K562 (cell line): Measurements from ENCODE around the gene PRMT3. TPM values are rescaled to one million over a fixed set of nuclear protein-coding genes. Genes with fewer than 3 reads are reported as not detected.

Source experiments
- ATAC-seq: fragments of 200-7000 bp; cut with Tn5 transposase; 3 replicates; pipeline ENCODE4 v1.9.1; 2020; ENCODE audit warnings: moderate library complexity
- BruUV-seq: library from RNA; stranded (reverse); fragments of 400-500 nt; replicated peaks from 2 replicates; lab custom pipeline; 2021; lab: Mats Ljungman, UMichigan
- CTCF ChIA-PET: fragments of 300-600 bp; formaldehyde crosslinking; extraction: SDS; loops from one replicate; lab custom pipeline; 2021; ENCODE audit warnings: low intra/inter-chr PET ratio; lab: Yijun Ruan, JAX
- POLR2A ChIA-PET: fragments of 300-600, 350-650 bp; sonication (Branson Sonifier 250); formaldehyde crosslinking; extraction: SDS; loops from one replicate; lab custom pipeline; 2021; ENCODE audit warnings: antibody characterized with exemption, inconsistent platforms; lab: Yijun Ruan, JAX
- DNase-seq, 4 experiments: peaks; one replicate each; pipeline versions ENCODE4 v3.0.0 to v3.0.0-alpha.2; 2011 to 2018; ENCODE audit warnings: low spot score in 3 of 4, mixed read lengths in 3 of 4; ENCODE audit errors: extremely low read depth in 1 of 4
- FAIRE-seq: peaks from 2 replicates; lab custom pipeline; 2011; peaks lifted over from hg19 to GRCh38; lab: Jason Lieb, UNC
- H2AFZ ChIP-seq: 2 replicates; pipeline ENCODE4 v1.6.0; 2011; ENCODE audit warnings: low read depth, low read length, control low read depth, inconsistent platforms
- H3K27ac ChIP-seq: fragments of 200-600 bp; 3 replicates; pipeline ENCODE4 v1.8.0; 2011; ENCODE audit warnings: low read depth, mild to moderate bottlenecking, control low read depth, inconsistent platforms, low read length, moderate library complexity, mixed read lengths; ENCODE audit errors: extremely low read depth
- H3K27me3 ChIP-seq, 2 experiments: fragments of 300-600 bp in 1 of 2; 2 replicates in 1 of 2; 3 replicates in 1 of 2; pipeline versions ENCODE4 v1.6.0 to v1.8.0; 2011; ENCODE audit warnings: inconsistent platforms in 2 of 2, low read length in 2 of 2, mild to moderate bottlenecking in 1 of 2, mixed read lengths in 1 of 2, moderate library complexity in 1 of 2; ENCODE audit not compliant: control insufficient read depth in 2 of 2, insufficient read depth in 2 of 2
- H3K36me3 ChIP-seq: fragments of 300-600 bp; 3 replicates; pipeline ENCODE4 v1.8.0; 2011; ENCODE audit warnings: mild to moderate bottlenecking, low read length, inconsistent platforms; ENCODE audit not compliant: control insufficient read depth, insufficient read depth
- H3K4me1 ChIP-seq, 2 experiments: fragments of 200-600 bp in 1 of 2; replicated peaks in 1 of 2; 2 replicates in 1 of 2; 3 replicates in 1 of 2; pipeline versions ENCODE4 v1.5.1 to v1.8.0; 2011; ENCODE audit warnings: inconsistent platforms in 2 of 2, low read length in 2 of 2, mild to moderate bottlenecking in 1 of 2, mixed read lengths in 1 of 2, moderate library complexity in 1 of 2; ENCODE audit not compliant: control insufficient read depth in 2 of 2, insufficient read depth in 2 of 2
- H3K4me2 ChIP-seq: 2 replicates; pipeline ENCODE4 v1.6.1; 2011; ENCODE audit warnings: low read length, control low read depth, inconsistent platforms, mixed read lengths; ENCODE audit not compliant: insufficient read depth
- H3K4me3 ChIP-seq: fragments of 200-600 bp; sonication (generic), shearing (Covaris generic); 2 replicates; pipeline ENCODE4 v1.5.1; 2016; ENCODE audit warnings: control low read depth, inconsistent platforms
- H3K79me2 ChIP-seq: fragments of 200-600 bp; 3 replicates; pipeline ENCODE4 v1.8.0; 2011; ENCODE audit warnings: low read length, inconsistent platforms; ENCODE audit not compliant: control insufficient read depth, insufficient read depth
- H3K9ac ChIP-seq, 2 experiments: 2 replicates each; pipeline versions ENCODE4 v1.6.0 to v1.6.1; 2011; ENCODE audit warnings: low read depth in 2 of 2, low read length in 2 of 2, control low read depth in 1 of 2, inconsistent platforms in 1 of 2, mild to moderate bottlenecking in 1 of 2, mixed read lengths in 1 of 2; ENCODE audit not compliant: insufficient read depth in 1 of 2
- H3K9me1 ChIP-seq: one replicate; pipeline ENCODE4 v1.6.0; 2011; ENCODE audit warnings: inconsistent platforms, mild to moderate bottlenecking, low read length, moderate library complexity; ENCODE audit not compliant: control insufficient read depth, insufficient read depth
- H3K9me3 ChIP-seq: replicated peaks from 2 replicates; pipeline ENCODE4 v1.5.1; 2011; ENCODE audit warnings: low read depth, low read length, inconsistent platforms; ENCODE audit not compliant: control insufficient read depth, insufficient read depth
- H4K20me1 ChIP-seq: replicated peaks from 2 replicates; pipeline ENCODE4 v1.6.1; 2011; ENCODE audit warnings: low read length, inconsistent platforms, mixed read lengths; ENCODE audit not compliant: control insufficient read depth, insufficient read depth
- BRCA1 ChIP-seq, 2 experiments: fragments of 450-650 bp in 1 of 2; sonication (generic) in 1 of 2; formaldehyde crosslinking in 1 of 2; IDR thresholded peaks; 2 replicates each; pipeline versions ENCODE4 v1.5.0 to v1.6.1; 2017 to 2020; ENCODE audit warnings: mild to moderate bottlenecking in 1 of 2, missing genetic modification reagents in 1 of 2
- CEBPB ChIP-seq: fragments of 450-650 bp; IDR thresholded peaks from 2 replicates; pipeline ENCODE4 v1.6.1; 2016; ENCODE audit warnings: missing genetic modification characterization, missing compliant biosample characterization
- GATAD2A ChIP-seq: fragments of 450-650 bp; IDR thresholded peaks from 2 replicates; pipeline ENCODE4 v1.6.1; 2017
- JUNB ChIP-seq: fragments of 450-650 bp; formaldehyde crosslinking; conservative IDR thresholded peaks from 2 replicates; pipeline ENCODE4 v1.4.0; 2020; ENCODE audit warnings: mild to moderate bottlenecking
- NFE2 ChIP-seq: IDR thresholded peaks from 2 replicates; pipeline ENCODE4 v1.6.1; 2014; ENCODE audit warnings: antibody characterized with exemption, low read depth
- TAF1 ChIP-seq: IDR thresholded peaks from 2 replicates; pipeline ENCODE4 v1.6.1; 2011; ENCODE audit warnings: mild to moderate bottlenecking, low read length, moderate library complexity; ENCODE audit not compliant: insufficient read depth, control insufficient read depth, severe bottlenecking; ENCODE audit errors: extremely low read depth
- WGBS: fragments of 100-300 bp; shearing (Covaris generic); methylation state at CpG from one replicate; pipeline ENCODE4 v1.1.6; 2016; ENCODE audit warnings: low coverage, mixed read lengths; ENCODE audit not compliant: insufficient coverage; ENCODE audit errors: missing lambda C conversion rate; 5-methylcytosine and 5-hydroxymethylcytosine counted together
- in situ Hi-C: fragments of 300-500 bp; cut with MboI; formaldehyde crosslinking; loops from 4 replicates; pipeline ENCODE4 v1.15.0; 2018; ENCODE audit warnings: inconsistent platforms, mixed read lengths
- intact Hi-C: fragments of 100-400 bp; cut with micrococcal nuclease; formaldehyde crosslinking; loops from 2 replicates; pipeline ENCODE4 v1.14.2; 2022
- polyA plus RNA-seq, 8 experiments: library from polyadenylated mRNA; depleted of rRNA in 4 of 8; stranded (reverse) in 5 of 8; unstranded in 3 of 8; fragments of >200 nt; fragmentation: Nextera tagmentation in 2 of 8; fragmentation: Illumina TruSeq in 1 of 8; extraction: Ambion mirVana in 2 of 8; extraction: Trizol in 1 of 8; gene quantifications; 2 replicates each; pipeline versions ENCODE4 v1.2.1 to v1.2.3, GENCODE V29; 2011 to 2014; ENCODE audit warnings: inconsistent platforms in 1 of 8, missing spikeins in 1 of 8
- total RNA-seq, 7 experiments: library from RNA; depleted of rRNA in 6 of 7; stranded (reverse); fragments of >200 nt in 6 of 7; fragmentation: Illumina TruSeq in 2 of 7; extraction: Trizol in 2 of 7; gene quantifications; 2 replicates each; pipeline versions ENCODE4 v1.2.1 to v1.2.3, GENCODE V29; 2011 to 2021; ENCODE audit warnings: low replicate concordance in 1 of 7
- TF ChIP-seq, protein P1 (sequence below): fragments of 450-650 bp; formaldehyde crosslinking; IDR thresholded peaks from 2 replicates; pipeline ENCODE4 v1.4.0; 2020; ENCODE audit warnings: mild to moderate bottlenecking, moderate library complexity
- TF ChIP-seq, protein P2 (sequence below): fragments of 200-800 bp; sonication (Bioruptor generic); IDR thresholded peaks from 2 replicates; pipeline ENCODE4 v1.6.1; 2017; ENCODE audit warnings: missing genetic modification characterization, missing compliant biosample characterization
- TF ChIP-seq, protein P3 (sequence below): sonication (generic); formaldehyde crosslinking; IDR thresholded peaks from 2 replicates; pipeline ENCODE4 v1.8.0; 2023; ENCODE audit warnings: missing genetic modification reagents, mild to moderate bottlenecking, borderline replicate concordance

The PRMT3 gene
- total and polyA plus RNA-seq, 9 of the 15 experiments (the other 6 are each of a cell fraction or from before 2014, with no cell fraction given): 24.0 to 62.1 (median 44.7) TPM

DNA sequence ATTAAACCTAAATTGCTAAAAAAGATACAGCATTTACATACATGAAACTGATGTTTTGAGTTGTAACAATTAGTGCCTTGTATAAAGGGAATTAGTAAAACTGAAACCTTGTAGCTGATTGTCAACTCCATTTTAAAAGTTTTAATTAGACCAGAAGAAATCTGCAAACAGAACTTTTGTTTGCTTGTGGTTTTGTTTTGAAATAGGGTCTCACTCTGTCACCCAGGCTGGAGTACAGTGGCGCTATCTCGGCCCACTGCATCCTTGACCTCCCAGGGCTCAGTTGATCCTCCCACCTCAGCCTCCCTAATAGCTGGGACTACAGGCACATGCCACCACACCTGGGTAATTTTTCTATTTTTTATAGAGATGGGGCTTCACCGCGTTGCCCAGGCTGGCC is 125.4 kb downstream of the PRMT3 start (continued):
- TF ChIP-seq, protein P1, sequence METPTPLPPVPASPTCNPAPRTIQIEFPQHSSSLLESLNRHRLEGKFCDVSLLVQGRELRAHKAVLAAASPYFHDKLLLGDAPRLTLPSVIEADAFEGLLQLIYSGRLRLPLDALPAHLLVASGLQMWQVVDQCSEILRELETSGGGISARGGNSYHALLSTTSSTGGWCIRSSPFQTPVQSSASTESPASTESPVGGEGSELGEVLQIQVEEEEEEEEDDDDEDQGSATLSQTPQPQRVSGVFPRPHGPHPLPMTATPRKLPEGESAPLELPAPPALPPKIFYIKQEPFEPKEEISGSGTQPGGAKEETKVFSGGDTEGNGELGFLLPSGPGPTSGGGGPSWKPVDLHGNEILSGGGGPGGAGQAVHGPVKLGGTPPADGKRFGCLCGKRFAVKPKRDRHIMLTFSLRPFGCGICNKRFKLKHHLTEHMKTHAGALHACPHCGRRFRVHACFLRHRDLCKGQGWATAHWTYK (CRISPR knock-in tag): no peak
- TF ChIP-seq, protein P2, sequence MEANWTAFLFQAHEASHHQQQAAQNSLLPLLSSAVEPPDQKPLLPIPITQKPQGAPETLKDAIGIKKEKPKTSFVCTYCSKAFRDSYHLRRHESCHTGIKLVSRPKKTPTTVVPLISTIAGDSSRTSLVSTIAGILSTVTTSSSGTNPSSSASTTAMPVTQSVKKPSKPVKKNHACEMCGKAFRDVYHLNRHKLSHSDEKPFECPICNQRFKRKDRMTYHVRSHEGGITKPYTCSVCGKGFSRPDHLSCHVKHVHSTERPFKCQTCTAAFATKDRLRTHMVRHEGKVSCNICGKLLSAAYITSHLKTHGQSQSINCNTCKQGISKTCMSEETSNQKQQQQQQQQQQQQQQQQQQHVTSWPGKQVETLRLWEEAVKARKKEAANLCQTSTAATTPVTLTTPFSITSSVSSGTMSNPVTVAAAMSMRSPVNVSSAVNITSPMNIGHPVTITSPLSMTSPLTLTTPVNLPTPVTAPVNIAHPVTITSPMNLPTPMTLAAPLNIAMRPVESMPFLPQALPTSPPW (CRISPR knock-in tag): no peak
- no peak for TF ChIP-seq BRCA1 (IDR thresholded peaks at IDR 0.05)
- no peak for TF ChIP-seq BRCA1 (CRISPR knock-in tag; IDR thresholded peaks at IDR 0.05)
- TF ChIP-seq TAF1: no peak
- no peak for TF ChIP-seq NFE2

DNA sequence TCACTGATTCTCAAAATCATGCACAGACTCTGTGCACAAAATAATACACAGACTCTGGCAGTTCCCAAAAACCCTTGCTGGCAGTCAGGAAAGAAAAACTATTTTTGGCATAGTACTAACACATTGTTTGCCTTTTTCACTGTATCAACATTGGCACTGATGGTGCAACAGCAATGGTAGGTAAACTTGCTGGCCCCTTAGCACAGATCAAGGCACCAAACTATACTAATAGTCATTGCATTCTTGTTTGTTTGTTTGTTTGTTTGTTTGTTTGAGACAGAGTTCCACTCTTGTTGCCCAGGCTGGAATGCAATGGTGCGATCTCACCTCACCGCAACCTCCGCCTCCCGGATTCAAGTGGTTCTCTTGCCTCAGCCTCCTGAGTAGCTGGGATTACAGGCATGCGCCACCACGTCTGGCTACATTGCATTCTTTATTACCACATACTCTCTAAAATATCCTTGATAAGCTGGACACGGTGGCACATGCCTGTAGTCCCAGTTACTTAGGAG is 130.9 kb downstream of the PRMT3 start:
- intact Hi-C loops: loop anchor here (5.0 kb wide), 1 partner anchor 74 kb away; no protein-coding TSS in a partner anchor
- Histone ChIP-seq H3K27ac (no peak overlapping the region), H3K27me3 (no peaks in the 10 kb centered on the region), H3K9me1 (no peaks in the 10 kb centered on the region), H3K9me3 (no peaks in the 10 kb centered on the region), H3K9ac (no peak overlapping the region), H3K79me2 (no peaks in the 10 kb centered on the region), H3K4me2 (no peak overlapping the region), H3K4me1 (no peaks in the 10 kb centered on the region), H3K36me3 (no peaks in the 10 kb centered on the region), H3K4me3 (no peak overlapping the region), H2AFZ (no peak overlapping the region), H4K20me1 (no peaks in the 10 kb centered on the region)
- FAIRE-seq (no peak), DNase-seq (no peak), ATAC-seq (no peak)
- ChIA-PET POLR2A (no interaction called here), CTCF (no interaction called here)
- 32% methylated on average over 6 of the region's 7 CpGs for WGBS
- BruUV-seq: no TSS peak
- in situ Hi-C loops: no loop called here
- TF ChIP-seq, protein P3, sequence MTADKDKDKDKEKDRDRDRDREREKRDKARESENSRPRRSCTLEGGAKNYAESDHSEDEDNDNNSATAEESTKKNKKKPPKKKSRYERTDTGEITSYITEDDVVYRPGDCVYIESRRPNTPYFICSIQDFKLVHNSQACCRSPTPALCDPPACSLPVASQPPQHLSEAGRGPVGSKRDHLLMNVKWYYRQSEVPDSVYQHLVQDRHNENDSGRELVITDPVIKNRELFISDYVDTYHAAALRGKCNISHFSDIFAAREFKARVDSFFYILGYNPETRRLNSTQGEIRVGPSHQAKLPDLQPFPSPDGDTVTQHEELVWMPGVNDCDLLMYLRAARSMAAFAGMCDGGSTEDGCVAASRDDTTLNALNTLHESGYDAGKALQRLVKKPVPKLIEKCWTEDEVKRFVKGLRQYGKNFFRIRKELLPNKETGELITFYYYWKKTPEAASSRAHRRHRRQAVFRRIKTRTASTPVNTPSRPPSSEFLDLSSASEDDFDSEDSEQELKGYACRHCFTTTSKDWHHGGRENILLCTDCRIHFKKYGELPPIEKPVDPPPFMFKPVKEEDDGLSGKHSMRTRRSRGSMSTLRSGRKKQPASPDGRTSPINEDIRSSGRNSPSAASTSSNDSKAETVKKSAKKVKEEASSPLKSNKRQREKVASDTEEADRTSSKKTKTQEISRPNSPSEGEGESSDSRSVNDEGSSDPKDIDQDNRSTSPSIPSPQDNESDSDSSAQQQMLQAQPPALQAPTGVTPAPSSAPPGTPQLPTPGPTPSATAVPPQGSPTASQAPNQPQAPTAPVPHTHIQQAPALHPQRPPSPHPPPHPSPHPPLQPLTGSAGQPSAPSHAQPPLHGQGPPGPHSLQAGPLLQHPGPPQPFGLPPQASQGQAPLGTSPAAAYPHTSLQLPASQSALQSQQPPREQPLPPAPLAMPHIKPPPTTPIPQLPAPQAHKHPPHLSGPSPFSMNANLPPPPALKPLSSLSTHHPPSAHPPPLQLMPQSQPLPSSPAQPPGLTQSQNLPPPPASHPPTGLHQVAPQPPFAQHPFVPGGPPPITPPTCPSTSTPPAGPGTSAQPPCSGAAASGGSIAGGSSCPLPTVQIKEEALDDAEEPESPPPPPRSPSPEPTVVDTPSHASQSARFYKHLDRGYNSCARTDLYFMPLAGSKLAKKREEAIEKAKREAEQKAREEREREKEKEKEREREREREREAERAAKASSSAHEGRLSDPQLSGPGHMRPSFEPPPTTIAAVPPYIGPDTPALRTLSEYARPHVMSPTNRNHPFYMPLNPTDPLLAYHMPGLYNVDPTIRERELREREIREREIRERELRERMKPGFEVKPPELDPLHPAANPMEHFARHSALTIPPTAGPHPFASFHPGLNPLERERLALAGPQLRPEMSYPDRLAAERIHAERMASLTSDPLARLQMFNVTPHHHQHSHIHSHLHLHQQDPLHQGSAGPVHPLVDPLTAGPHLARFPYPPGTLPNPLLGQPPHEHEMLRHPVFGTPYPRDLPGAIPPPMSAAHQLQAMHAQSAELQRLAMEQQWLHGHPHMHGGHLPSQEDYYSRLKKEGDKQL (CRISPR knock-in tag): no peak
- TF ChIP-seq GATAD2A: no peak
- TF ChIP-seq JUNB (CRISPR knock-in tag): no peak
- no peak for TF ChIP-seq CEBPB (tag)
